Mucosa of descending colon (tissue), 3 donors: Measurements from ENCODE around the gene SYT14. TPM values are rescaled to one million over a fixed set of nuclear protein-coding genes. Genes with fewer than 3 reads are reported as not detected.

ENCODE experiments used
- ATAC-seq: fragments of 200-7000 bp; cut with Tn5 transposase; one replicate; pipeline ENCODE4 v1.9.1; 2020; ENCODE audit warnings: mild to moderate bottlenecking, moderate library complexity
- DNase-seq, 3 donors: peaks; one replicate each; pipeline ENCODE4 v3.0.0-alpha.2; 2020
- H3K36me3 ChIP-seq: fragments of 200-600 bp; one replicate; pipeline ENCODE4 v1.8.0; 2021; ENCODE audit warnings: low read depth, mild to moderate bottlenecking
- H3K4me1 ChIP-seq: fragments of 200-600 bp; one replicate; pipeline ENCODE4 v1.8.0; 2021; ENCODE audit warnings: low read depth, mild to moderate bottlenecking
- H3K4me3 ChIP-seq: fragments of 200-600 bp; one replicate; pipeline ENCODE4 v1.8.0; 2021; ENCODE audit warnings: mild to moderate bottlenecking
- H3K9me3 ChIP-seq: fragments of 200-600 bp; one replicate; pipeline ENCODE4 v1.8.0; 2021; ENCODE audit warnings: mild to moderate bottlenecking
- intact Hi-C, 2 donors: fragments of 100-400 bp; cut with DNase I in 1 of 2; cut with micrococcal nuclease in 1 of 2; formaldehyde crosslinking; loops; one replicate each; pipeline versions ENCODE4 v1.11.0 to v1.11.1; 2022; cut with DNase I, micrococcal nuclease
- total RNA-seq, 3 donors: library from RNA; stranded (reverse); fragmentation: NEBNext Ultra II Directional in 2 of 3; extraction: Animal tissue kit (Norgen Biotek cat#: 25700) in 2 of 3; gene quantifications; one replicate each; pipeline versions ENCODE4 v1.2.1 to v1.2.4, GENCODE V29; 2021 to 2023
- TF ChIP-seq, protein P1 (sequence below): fragments of 200-600 bp; IDR thresholded peaks from one replicate; pipeline ENCODE4 v1.8.0; 2022; ENCODE audit warnings: antibody characterized with exemption, mild to moderate bottlenecking
- donor health status: DM: no; HTN: no; CAD: no; lungs with moderate emphysema.
- donor health status: DM: no; HTN: no; CAD: no.
- donor health status: DM: no; HTN: yes; CAD: no.

SYT14 gene
- total RNA-seq, 3 donors from 2014 or later: 0.41 TPM; not detected in 2

GRCh38 chr1:209927466-209927865, 10.6 kb upstream of the SYT14 start:
- TF ChIP-seq, protein P1, sequence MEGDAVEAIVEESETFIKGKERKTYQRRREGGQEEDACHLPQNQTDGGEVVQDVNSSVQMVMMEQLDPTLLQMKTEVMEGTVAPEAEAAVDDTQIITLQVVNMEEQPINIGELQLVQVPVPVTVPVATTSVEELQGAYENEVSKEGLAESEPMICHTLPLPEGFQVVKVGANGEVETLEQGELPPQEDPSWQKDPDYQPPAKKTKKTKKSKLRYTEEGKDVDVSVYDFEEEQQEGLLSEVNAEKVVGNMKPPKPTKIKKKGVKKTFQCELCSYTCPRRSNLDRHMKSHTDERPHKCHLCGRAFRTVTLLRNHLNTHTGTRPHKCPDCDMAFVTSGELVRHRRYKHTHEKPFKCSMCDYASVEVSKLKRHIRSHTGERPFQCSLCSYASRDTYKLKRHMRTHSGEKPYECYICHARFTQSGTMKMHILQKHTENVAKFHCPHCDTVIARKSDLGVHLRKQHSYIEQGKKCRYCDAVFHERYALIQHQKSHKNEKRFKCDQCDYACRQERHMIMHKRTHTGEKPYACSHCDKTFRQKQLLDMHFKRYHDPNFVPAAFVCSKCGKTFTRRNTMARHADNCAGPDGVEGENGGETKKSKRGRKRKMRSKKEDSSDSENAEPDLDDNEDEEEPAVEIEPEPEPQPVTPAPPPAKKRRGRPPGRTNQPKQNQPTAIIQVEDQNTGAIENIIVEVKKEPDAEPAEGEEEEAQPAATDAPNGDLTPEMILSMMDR: no peak
- DNase-seq (no peak), ATAC-seq (no peak)
- Histone ChIP-seq H3K36me3 (no peaks in the 10 kb centered on the region), H3K4me3 (no peak overlapping the region), H3K4me1 (no peaks in the 10 kb centered on the region), H3K9me3 (no peaks in the 10 kb centered on the region)
- intact Hi-C loops: no loop called here

- intact Hi-C loops: no loop called here
- no peak overlapping the region for H3K4me3 ChIP-seq
- H3K4me1 ChIP-seq: no peaks in the 10 kb centered on the region
- TF ChIP-seq, protein P1: no peak
- DNase-seq: no peak
- H3K9me3 ChIP-seq: no peaks in the 10 kb centered on the region
- no peaks in the 10 kb centered on the region for H3K36me3 ChIP-seq
- ATAC-seq: no peak
Observed at GRCh38 chr1:209929751-209930150, 8.3 kb upstream of the SYT14 start.

GRCh38 chr1:209931141-209931540, 6.9 kb upstream of the SYT14 start:
- intact Hi-C loops: no loop called here
- DNase-seq (no peak), ATAC-seq (no peak)
- H3K9me3 ChIP-seq: no peaks in the 10 kb centered on the region
- TF ChIP-seq, protein P1: no peak
- H3K4me3 ChIP-seq: no peak overlapping the region
- no peaks in the 10 kb centered on the region for H3K4me1 ChIP-seq
- no peaks in the 10 kb centered on the region for H3K36me3 ChIP-seq

DNA sequence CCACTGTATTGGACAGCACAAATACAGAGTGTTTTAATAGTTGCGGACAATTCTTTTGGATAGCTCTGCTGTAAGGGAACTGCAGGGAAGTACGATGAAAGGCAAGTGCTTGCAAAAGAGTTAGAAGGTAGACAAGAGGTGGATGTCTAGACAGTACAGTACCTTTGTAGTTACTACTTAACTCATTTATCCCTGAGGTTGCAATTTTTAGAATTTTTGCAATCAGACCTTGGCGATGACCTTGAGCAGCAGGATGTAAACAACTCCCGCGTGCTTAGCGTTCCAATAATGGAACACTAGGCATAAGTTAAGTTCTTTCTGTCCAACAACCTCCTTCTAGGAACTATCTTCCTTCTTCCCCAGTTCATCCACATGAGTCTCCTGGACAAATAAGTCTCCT, 1.9 kb upstream of the SYT14 start:
- Histone ChIP-seq H3K36me3 (no peaks in the 10 kb centered on the region), H3K4me1 (peaks cover 4% of the 10 kb centered on the region), H3K4me3 (no peak overlapping the region), H3K9me3 (no peaks in the 10 kb centered on the region)
- intact Hi-C loops: no loop called here
- TF ChIP-seq, protein P1: no peak
- ATAC-seq (no peak), DNase-seq (no peak)

GRCh38 chr1:209945377-209945776, 7.4 kb downstream of the SYT14 start:
- Histone ChIP-seq H3K9me3 (no peaks in the 10 kb centered on the region), H3K4me1 (no peaks in the 10 kb centered on the region), H3K36me3 (no peaks in the 10 kb centered on the region), H3K4me3 (no peak overlapping the region)
- ATAC-seq (no peak), DNase-seq (no peak)
- TF ChIP-seq, protein P1: no peak
- intact Hi-C loops: no loop called here

- Histone ChIP-seq H3K4me1 (no peaks in the 10 kb centered on the region), H3K4me3 (no peak overlapping the region), H3K9me3 (no peaks in the 10 kb centered on the region), H3K36me3 (no peaks in the 10 kb centered on the region)
- ATAC-seq (no peak), DNase-seq (no peak)
- intact Hi-C loops: no loop called here
- TF ChIP-seq, protein P1: no peak
Observed at GRCh38 chr1:209948155-209948554, 10.1 kb downstream of the SYT14 start.
